ENCODE results near the gene LARP1.
"Not testable (repeated sequence)": the region's sequence is repeated elsewhere in the genome, so short reads cannot be mapped to it uniquely, and the experiment has no call there.

The LARP1 gene

GRCh38 chr5:154755361-154756008, at the start of gene LARP1:
TSS of gene LARP1 (plus strand) at chr5:154755377. CDS start at chr5:154755758, 381 bp downstream.
- peak; percentile 45 for DNase-seq (ENCODE audit: low spot score)

- DNase-seq (ENCODE audit: low spot score) = no peak
These were observed 48.8 kb upstream of the LARP1 start for GRCh38 chr5:154706416-154706815.

- no peak for DNase-seq (ENCODE audit: low spot score)
These were observed 47.5 kb upstream of the LARP1 start for GRCh38 chr5:154707641-154708040.

- no peak for DNase-seq (ENCODE audit: low spot score)
These were observed 47.0 kb upstream of the LARP1 start for GRCh38 chr5:154708207-154708606.

GRCh38 chr5:154708846-154709245, 46.3 kb upstream of the LARP1 start:
- no peak for DNase-seq (ENCODE audit: low spot score)

- DNase-seq (ENCODE audit: low spot score) = no peak
These were observed 45.5 kb upstream of the LARP1 start for GRCh38 chr5:154709368-154710305.

- no peak for DNase-seq (ENCODE audit: low spot score)
These were observed 42.4 kb upstream of the LARP1 start for GRCh38 chr5:154712518-154713437.

GRCh38 chr5:154713615-154714125, 41.5 kb upstream of the LARP1 start:
- no peak for DNase-seq (ENCODE audit: low spot score)

- DNase-seq (ENCODE audit: low spot score) = peak; percentile 50
These were observed 40.8 kb upstream of the LARP1 start for GRCh38 chr5:154714266-154714986.

GRCh38 chr5:154721481-154722058, 33.6 kb upstream of the LARP1 start:
- no peak for DNase-seq (ENCODE audit: low spot score)

GRCh38 chr5:154722097-154722496, 33.1 kb upstream of the LARP1 start:
- DNase-seq (ENCODE audit: low spot score) = no peak

- no peak for DNase-seq (ENCODE audit: low spot score)
These were observed 32.2 kb upstream of the LARP1 start for GRCh38 chr5:154722936-154723335.

- no peak for DNase-seq (ENCODE audit: low spot score)
These were observed 31.3 kb upstream of the LARP1 start for GRCh38 chr5:154723740-154724505.

- no peak for DNase-seq (ENCODE audit: low spot score)
These were observed 27.8 kb upstream of the LARP1 start for GRCh38 chr5:154727361-154727760.

GRCh38 chr5:154728939-154729588, 26.1 kb upstream of the LARP1 start:
- no peak for DNase-seq (ENCODE audit: low spot score)

GRCh38 chr5:154729613-154730012, 25.6 kb upstream of the LARP1 start:
- no peak for DNase-seq (ENCODE audit: low spot score)

GRCh38 chr5:154730761-154731160, 24.4 kb upstream of the LARP1 start:
- not testable (repeated sequence) for DNase-seq (ENCODE audit: low spot score)

- no peak for DNase-seq (ENCODE audit: low spot score)
These were observed 23.0 kb upstream of the LARP1 start for GRCh38 chr5:154732212-154732611.

Data from HuH-7 (cell line).